PFSK-1 (cell line): ENCODE data around the gene DHFR2.

Source experiments
- POLR2AphosphoS5 ChIP-seq: IDR thresholded peaks from 2 replicates; pipeline ENCODE4 v1.6.1; 2012; ENCODE audit warnings: low read depth, mild to moderate bottlenecking, control low read depth, low read length, moderate library complexity
- REST ChIP-seq, 2 experiments: IDR thresholded peaks; 2 replicates each; pipeline versions ENCODE4 v1.6.1 to v1.8.0; 2011 to 2012; ENCODE audit warnings: low read depth in 2 of 2, low read length in 2 of 2, control low read depth in 1 of 2, inconsistent platforms in 1 of 2, mild to moderate bottlenecking in 1 of 2, moderate library complexity in 1 of 2; ENCODE audit not compliant: insufficient read depth in 1 of 2
- TAF1 ChIP-seq: IDR thresholded peaks from 2 replicates; pipeline ENCODE4 v1.6.1; 2012; ENCODE audit warnings: low read length, control low read depth, borderline replicate concordance; ENCODE audit not compliant: insufficient read depth

- no peak for TF ChIP-seq POLR2AphosphoS5
- no peak for TF ChIP-seq TAF1
- no peak for TF ChIP-seq REST (IDR thresholded peaks at IDR 0.05; ENCODE audit: insufficient read depth in 1 of 2, low read depth in 2 of 2, low read length in 2 of 2)
Measured at GRCh38 chr3:94066506-94067500, 4.1 kb upstream of the DHFR2 start.
